Activated CD8-positive, alpha-beta T cell treated with anti-CD3 and anti-CD28 coated beads for 36 hours (primary cell): ENCODE measurements around the gene HAGH. TPM values are rescaled to one million over a fixed set of nuclear protein-coding genes. Genes with fewer than 3 reads are reported as not detected.

Experiments used
- ATAC-seq: fragments of 200-7000 bp; cut with Tn5 transposase; one replicate; pipeline ENCODE4 v1.10.0; 2021; ENCODE audit warnings: mild to moderate bottlenecking, moderate library complexity
- CTCF ChIA-PET: fragments of 350-600 bp; sonication (Branson Sonifier 250); formaldehyde crosslinking; loops from one replicate; lab custom pipeline; 2021; ENCODE audit warnings: antibody characterized with exemption; lab: Charles Lee
- POLR2A ChIA-PET: fragments of 350-600 bp; sonication (Branson Sonifier 250); formaldehyde crosslinking; loops from one replicate; lab custom pipeline; 2021; ENCODE audit warnings: antibody characterized with exemption; lab: Charles Lee
- DNase-seq: peaks from one replicate; pipeline ENCODE4 v3.0.0-alpha.2; 2020
- H3K27ac Mint-ChIP-seq: one replicate; pipeline ENCODE4 v1.8.0; 2021; ENCODE audit warnings: mild to moderate bottlenecking, mixed read lengths
- H3K27me3 Mint-ChIP-seq: one replicate; pipeline ENCODE4 v1.8.0; 2021; ENCODE audit warnings: mixed read lengths
- H3K36me3 Mint-ChIP-seq: one replicate; pipeline ENCODE4 v1.8.0; 2021; ENCODE audit warnings: low read depth, mixed read lengths
- H3K4me1 Mint-ChIP-seq: one replicate; pipeline ENCODE4 v1.8.0; 2021; ENCODE audit warnings: low read depth, mixed read lengths
- H3K4me3 Mint-ChIP-seq: one replicate; pipeline ENCODE4 v1.8.0; 2021; ENCODE audit warnings: mild to moderate bottlenecking, moderate library complexity, mixed read lengths
- H3K9me3 Mint-ChIP-seq: one replicate; pipeline ENCODE4 v1.8.0; 2021; ENCODE audit warnings: mixed read lengths
- intact Hi-C: fragments of 100-400 bp; cut with micrococcal nuclease; formaldehyde crosslinking; loops from one replicate; pipeline ENCODE4 v1.10.0; 2022
- total RNA-seq, 2 experiments: library from RNA; stranded (reverse); gene quantifications; one replicate each; pipeline ENCODE4 v1.2.3, GENCODE V29; 2021
- TF ChIP-seq, protein P1 (sequence below): fragments of 200-600 bp; IDR thresholded peaks from one replicate; pipeline ENCODE4 v1.8.0; 2022; ENCODE audit warnings: antibody characterized with exemption, mild to moderate bottlenecking

Gene HAGH
- total RNA-seq, 2 experiments from 2014 or later, result 32.0 to 35.7 TPM

DNA sequence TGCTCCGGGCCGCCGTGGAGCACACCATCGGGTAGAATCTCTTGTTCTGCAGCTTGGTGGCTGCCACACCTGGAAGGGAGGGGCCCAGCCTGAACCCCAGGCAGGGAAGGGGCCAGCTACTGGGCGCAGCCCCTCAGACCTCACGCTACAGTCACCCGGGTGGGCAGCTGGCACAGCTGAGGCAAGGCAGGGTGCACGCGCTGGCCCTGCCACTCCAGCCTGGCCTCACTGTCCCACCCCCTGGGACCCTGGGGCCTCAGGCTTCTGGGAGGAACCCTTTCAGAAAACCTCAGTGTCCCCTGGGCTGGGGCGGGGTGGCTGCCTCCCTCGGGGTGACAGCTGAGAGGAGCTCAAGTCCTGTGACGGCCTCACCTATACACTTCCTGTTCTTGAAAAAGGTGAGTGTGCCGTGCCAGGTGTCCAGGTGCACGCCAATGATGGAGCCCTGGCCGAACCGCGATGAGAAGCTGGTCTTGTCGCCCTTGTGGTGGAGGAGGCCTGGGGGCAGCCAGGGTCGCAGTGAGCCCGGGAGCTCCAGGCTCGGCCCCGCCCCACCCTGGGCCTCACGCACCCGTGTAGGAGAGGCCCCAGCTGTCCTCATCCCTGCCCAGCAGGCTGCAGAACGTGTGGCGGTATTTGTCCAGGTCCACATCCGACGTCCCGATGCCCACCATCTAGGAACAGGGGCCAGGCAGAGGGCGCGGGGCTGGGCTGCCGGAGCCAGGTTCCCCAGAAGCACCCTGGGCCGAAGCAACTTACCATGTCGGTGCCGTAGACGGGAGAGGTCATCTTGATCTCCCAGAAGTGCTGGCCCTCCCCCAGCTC lies 49.0 kb downstream of the HAGH start:
- Mint-ChIP-seq H3K36me3 (no peaks in the 10 kb centered on the region), H3K4me1 (peaks cover 17% of the 10 kb centered on the region), H3K4me3 (no peak overlapping the region), H3K27ac (no peak overlapping the region), H3K27me3 (no peaks in the 10 kb centered on the region), H3K9me3 (no peaks in the 10 kb centered on the region)
- ATAC-seq (no peak), DNase-seq (no peak)
- TF ChIP-seq, protein P1, sequence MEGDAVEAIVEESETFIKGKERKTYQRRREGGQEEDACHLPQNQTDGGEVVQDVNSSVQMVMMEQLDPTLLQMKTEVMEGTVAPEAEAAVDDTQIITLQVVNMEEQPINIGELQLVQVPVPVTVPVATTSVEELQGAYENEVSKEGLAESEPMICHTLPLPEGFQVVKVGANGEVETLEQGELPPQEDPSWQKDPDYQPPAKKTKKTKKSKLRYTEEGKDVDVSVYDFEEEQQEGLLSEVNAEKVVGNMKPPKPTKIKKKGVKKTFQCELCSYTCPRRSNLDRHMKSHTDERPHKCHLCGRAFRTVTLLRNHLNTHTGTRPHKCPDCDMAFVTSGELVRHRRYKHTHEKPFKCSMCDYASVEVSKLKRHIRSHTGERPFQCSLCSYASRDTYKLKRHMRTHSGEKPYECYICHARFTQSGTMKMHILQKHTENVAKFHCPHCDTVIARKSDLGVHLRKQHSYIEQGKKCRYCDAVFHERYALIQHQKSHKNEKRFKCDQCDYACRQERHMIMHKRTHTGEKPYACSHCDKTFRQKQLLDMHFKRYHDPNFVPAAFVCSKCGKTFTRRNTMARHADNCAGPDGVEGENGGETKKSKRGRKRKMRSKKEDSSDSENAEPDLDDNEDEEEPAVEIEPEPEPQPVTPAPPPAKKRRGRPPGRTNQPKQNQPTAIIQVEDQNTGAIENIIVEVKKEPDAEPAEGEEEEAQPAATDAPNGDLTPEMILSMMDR, result no peak
- ChIA-PET POLR2A (interaction anchor here (0.6 to 1.1 kb wide), 2 partner anchors 9 to 23 kb away, joined by 3 read pairs; no protein-coding TSS in a partner anchor), CTCF (no interaction called here)
- intact Hi-C loops, result no loop called here

DNA sequence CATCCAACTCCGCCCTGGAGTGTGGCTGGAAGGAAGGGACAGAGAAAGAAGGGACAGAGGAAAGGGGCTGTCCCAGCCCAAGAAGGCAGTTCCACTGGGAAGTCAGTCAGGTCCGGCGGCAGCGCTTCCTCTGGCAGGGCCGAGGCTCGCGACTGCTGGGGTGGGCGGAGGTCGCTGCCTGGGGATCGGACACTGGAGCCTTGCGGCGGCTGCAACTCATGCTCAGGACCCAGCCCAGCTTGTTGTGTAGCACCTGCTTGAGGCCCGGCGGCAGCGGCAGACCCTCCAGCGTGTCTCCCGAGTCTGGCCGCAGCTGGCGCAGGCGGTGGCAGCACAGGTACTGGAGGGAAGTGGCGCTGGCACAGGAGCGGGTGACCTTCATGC lies 49.6 kb downstream of the HAGH start:
- TF ChIP-seq, protein P1, result no peak
- Mint-ChIP-seq H3K27me3 (no peaks in the 10 kb centered on the region), H3K9me3 (no peaks in the 10 kb centered on the region), H3K27ac (no peak overlapping the region), H3K36me3 (peaks cover 6% of the 10 kb centered on the region), H3K4me1 (peaks cover 19% of the 10 kb centered on the region), H3K4me3 (no peak overlapping the region)
- intact Hi-C loops, result no loop called here
- ChIA-PET CTCF (no interaction called here), POLR2A (interaction anchor here (0.6 to 1.1 kb wide), 2 partner anchors 8 to 22 kb away, joined by 3 read pairs; no protein-coding TSS in a partner anchor)
- DNase-seq, result no peak
- ATAC-seq, result no peak

- no peak overlapping the region for H3K27ac Mint-ChIP-seq
- peaks cover 9% of the 10 kb centered on the region for H3K36me3 Mint-ChIP-seq
- DNase-seq (no peak), ATAC-seq (no peak)
- no peak overlapping the region for H3K4me3 Mint-ChIP-seq
- TF ChIP-seq, protein P1, result no peak
- H3K9me3 Mint-ChIP-seq, result no peaks in the 10 kb centered on the region
- H3K27me3 Mint-ChIP-seq, result no peaks in the 10 kb centered on the region
- intact Hi-C loops, result no loop called here
- CTCF ChIA-PET, result no interaction called here
- H3K4me1 Mint-ChIP-seq, result peaks cover 17% of the 10 kb centered on the region
- POLR2A ChIA-PET, result no interaction called here
These were observed 50.0 kb downstream of the HAGH start for GRCh38 chr16:1776672-1776955.

- DNase-seq (no peak), ATAC-seq (no peak)
- peaks cover 11% of the 10 kb centered on the region for H3K4me1 Mint-ChIP-seq
- no peak overlapping the region for H3K27ac Mint-ChIP-seq
- no peak overlapping the region for H3K4me3 Mint-ChIP-seq
- peaks cover 9% of the 10 kb centered on the region for H3K36me3 Mint-ChIP-seq
- H3K27me3 Mint-ChIP-seq, result no peaks in the 10 kb centered on the region
- TF ChIP-seq, protein P1, result no peak
- POLR2A ChIA-PET, result no interaction called here
- H3K9me3 Mint-ChIP-seq, result no peaks in the 10 kb centered on the region
- CTCF ChIA-PET, result no interaction called here
- intact Hi-C loops, result no loop called here
These were observed 50.6 kb downstream of the HAGH start for GRCh38 chr16:1775846-1776671.
